HG03457 (cell line): ENCODE data around the gene PGBD2.
"Not testable (repeated sequence)": the region's sequence is repeated elsewhere in the genome, so short reads cannot be mapped to it uniquely, and the experiment has no call there.

Experiments used
- ATAC-seq: cut with Tn5 transposase; IDR thresholded peaks from one replicate; pipeline ENCODE4 v1.9.1; 2021; ENCODE audit warnings: moderate number of reproducible peaks; ENCODE audit not compliant: unreplicated experiment

PGBD2 gene

DNA sequence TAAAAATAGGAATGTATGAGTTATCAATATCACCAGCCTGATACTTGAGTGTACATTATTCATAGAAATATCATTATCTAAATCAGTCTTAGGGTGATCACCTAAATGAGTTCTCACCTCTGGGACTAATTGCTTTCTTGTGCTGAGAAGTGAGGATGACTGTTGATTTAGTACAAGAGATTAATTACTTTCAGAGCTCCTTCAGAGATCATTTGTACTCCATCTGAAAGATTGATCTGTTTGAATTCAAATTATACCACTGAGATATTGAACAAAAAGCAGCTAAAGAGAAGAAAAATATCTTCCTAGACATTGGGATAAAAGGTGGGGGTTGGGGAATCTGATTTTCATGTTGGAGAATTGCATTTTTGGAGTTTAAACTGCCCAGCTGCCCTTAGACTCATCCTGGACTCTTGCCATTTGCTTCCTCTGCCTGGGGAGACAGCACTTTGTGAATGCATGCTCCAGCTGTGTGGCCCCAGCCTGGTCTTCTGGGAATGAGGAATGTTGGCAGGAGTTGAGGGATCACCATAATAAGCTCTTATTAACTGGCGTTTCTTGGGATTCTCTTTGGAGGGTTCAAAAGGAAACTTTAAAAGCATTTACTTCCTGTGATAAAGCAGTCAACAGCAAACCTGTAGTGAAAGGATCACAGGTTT, 19.7 kb upstream of the PGBD2 start:
- no peak for ATAC-seq

DNA sequence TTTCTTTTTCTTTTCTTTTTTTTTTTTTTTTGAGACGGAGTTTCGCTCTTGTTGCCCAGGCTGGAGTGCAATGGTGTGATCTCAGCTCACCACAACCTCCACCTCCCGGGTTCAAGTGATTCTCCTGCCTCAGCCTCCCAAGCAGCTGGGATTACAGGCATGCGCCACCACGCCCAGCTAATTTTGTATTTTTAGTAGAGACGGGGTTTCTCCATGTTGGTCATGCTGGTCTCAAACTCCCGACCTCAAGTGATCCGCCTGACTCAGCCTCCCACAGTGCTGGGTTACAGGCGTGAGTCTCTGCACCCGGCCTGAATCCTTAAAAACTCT, 16.2 kb upstream of the PGBD2 start:
- ATAC-seq = not testable (repeated sequence)

DNA sequence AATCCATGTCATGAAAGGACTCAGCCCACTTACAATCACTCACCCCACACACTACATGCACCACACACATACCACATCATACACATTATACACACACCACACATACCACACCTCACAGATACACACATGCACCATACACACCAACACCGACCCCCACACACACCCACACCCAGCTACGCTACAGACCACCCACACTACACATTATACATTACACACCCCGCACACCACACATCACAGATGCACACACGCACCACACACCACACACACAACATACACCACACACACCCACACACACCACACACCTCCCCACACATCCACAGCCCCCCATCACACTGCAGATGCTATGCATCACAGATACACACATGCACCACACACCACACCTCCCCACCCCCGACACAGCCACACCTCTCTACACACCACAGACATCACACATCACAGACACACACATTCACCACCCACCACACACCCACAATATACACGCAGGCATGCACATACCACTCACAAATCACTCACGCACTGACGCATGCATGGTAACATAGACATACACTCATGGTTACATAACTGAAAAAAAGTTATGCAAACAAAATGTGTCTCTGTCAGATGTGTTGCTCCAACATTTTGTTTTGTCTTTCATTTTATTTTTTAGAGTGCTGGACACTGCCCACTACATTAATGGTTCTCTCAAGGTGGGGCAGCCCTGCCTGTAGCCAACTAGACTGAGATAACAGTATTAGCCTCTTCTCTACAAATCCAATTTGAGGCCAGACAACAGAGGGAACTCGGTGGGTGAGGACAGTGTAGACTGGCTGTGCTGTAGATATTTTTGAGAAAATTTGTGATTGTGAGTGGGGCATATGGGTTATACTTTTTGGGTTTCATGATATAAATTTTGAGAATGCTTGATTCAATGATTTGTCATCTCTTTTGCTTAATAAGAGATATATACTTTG, 15.2 kb upstream of the PGBD2 start:
- ATAC-seq = no peak

DNA sequence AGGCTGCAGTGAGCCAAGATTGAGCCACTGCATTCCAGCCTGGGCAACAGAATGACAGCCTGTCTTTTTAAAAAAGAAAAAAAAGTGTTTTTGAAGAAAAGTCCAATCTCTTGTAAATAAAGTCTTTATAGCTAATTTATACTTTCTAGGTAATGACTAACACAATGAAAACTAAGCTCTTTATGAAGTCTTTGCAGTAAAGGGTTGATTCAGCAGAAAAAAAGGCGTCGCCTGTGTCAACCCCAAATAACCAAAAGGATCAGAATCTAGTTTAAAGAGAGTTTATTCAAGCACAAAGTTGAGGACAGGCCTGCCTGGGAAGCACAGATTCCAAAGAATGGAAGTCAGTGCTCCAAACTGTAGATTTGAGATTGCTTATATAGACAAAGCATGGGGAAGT, 14.3 kb upstream of the PGBD2 start:
- no peak for ATAC-seq

DNA sequence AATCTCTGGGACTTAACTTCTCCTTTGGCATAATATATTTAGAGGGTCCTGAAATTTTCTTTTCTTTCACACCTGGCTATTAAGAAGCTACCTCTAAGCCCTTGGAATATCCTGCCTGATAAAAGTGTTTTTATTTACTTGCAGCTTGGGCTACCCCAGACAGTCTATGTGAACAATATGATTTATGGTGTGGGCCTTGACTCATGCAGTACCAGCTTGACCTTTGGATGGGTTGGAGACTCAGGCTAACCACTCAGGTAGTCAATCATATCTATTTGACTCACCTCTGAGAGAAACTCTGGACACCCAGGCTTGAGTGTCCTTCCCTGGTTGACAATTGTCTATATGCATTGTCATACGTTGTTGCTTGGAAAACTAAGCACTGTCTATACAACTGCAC, 13.4 kb upstream of the PGBD2 start:
- no peak for ATAC-seq

DNA sequence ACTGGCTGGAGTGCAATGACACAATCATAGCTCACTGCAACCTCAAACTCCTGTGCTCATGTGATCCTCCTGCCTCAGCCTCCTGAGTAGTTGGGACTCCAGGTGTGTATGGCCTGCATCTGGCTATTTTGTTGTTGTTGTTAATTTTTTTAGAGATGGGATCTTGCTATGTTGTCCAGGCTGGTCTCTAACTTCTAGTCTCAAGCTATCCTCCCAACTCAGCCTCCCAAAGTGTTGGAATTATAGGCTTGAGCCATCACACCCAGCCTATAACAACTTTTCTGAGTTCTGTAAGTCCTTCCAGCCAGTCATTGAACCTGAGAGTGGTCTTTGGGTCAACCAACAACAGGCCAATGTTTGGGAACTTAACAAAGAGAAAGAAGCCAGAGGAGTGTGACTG, 11.2 kb upstream of the PGBD2 start:
- no peak for ATAC-seq

DNA sequence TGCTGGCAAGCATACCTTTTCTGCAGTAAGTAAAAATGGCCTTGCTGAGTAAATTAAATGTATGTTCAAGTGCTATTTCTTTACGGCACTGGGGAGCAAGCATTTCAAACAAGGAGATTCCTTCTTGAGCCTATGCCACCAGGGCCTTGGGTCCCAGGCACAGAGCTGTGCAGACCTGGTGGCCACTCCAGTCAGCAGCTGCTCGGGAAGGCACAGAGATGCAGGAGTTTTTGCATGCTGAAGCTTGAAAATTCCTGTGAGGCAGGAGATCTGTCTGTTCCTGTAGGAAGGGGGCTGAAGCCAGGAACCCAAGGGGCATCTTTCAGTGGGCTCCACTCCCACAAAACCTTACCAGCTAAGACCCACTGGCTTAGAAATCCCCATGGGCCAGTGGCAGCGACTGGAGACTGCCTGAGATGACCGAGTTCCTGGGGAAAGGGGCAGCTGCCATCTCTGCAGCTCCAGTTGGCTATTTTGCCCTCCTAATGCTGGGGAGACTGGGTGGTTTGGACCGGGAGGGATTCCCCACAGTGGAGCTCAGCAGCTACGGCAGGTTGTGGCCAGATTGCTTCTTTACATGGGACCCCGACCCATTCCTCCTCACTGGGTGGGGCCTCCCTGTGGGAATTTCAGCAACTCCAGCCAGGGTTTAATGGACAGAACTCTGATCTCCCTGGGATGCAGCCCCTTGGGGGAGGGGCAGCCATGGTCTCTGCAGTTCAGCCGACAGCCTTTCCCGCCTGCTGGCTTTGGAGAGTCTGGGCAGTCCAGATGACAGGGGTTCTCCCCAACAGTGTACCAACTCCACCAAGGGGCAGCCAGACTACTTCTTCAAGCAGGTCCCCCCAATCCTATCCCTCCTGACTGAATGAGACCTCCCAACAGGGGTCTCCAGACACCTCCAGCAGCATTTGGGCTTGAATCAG, 8.4 kb upstream of the PGBD2 start:
- ATAC-seq = no peak

DNA sequence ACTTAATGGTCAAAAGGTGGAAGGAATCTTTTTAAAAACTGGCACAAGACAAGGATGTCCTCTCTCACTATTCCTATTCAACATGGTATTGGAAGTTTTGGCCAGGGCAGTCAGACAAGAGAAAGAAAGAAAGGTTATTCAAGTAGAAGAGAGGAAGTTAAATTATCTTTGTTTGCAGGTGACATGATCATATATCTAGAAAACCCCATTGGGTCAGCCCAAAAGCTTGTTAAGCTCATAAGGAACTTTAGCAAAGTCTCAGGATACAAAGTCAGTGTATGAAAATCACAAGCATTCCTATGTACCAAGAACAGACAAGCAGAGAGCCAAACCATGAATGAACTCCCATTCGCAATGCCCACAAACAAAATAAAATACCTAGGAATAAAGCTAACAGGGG, 5.4 kb upstream of the PGBD2 start:
- ATAC-seq = no peak

DNA sequence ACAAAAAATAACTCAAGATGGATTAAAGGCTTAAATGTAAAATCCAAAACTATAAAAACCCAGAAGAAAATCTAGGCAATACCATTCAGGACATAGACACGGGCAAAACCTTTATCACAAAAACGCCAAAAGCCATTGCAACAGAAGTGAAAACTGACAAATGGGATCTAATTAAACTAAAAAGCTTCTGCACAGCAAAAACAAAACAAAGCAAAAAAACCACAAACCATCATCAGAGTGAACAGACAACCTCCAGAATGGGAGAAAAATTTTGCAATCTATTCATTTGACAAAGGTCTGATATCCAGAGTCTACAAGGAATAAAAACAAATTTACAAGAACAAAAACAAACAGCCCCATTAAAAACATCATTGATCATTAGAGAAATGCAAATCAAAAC, 4.5 kb upstream of the PGBD2 start:
- no peak for ATAC-seq

DNA sequence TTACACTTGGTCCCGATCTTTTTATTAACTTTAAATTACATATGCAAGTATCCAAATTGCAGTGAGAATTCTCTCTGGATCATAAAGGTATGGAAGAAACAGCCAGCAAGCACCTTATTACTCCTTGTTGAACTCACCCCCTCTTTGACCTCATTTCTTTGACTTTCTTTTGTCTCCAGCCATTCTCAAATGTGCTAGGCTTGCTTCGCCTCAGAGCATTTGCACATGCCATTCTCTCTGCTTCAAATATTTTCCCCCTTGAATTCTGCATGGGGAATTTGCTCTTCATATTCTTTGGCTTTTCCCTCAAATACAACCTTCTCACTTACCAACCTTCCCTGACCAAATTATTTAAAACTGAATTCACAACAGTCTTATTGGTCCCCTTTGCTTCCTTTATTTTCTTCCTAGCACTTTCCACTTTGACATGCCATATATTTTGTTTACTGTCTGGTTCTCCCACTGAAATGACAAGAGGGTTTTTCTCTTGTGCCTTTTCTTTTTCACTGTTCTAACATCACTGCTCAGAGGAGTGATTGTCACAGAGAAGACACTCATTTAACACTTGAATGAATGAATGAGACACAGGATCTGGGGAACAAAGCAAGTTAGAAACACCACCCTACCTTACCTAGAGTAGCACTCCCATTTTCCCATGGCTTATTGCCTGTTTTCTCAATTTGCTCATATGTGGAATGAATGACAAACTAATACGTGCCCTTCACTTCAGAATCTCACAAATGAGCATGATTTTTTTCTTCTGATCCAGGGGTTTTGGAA, 1.4 kb upstream of the PGBD2 start:
- ATAC-seq = no peak

DNA sequence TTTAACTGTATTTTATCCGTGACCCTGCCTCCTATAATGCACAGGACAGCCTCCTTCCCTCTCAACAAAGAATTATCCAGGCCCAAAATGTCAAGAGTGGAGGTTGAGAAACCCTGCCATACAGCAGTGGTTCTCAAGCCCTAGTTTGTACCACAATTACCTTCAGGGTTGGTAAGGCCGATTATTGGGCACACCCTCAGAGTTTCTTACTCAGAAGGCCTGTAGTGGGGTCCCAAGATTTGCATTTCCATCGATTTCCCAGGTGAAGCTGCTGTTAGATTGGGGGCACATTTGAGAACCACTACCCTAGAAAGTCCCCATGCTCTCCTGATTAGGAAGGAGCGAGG, 400 bp upstream of the PGBD2 start:
- no peak for ATAC-seq

DNA sequence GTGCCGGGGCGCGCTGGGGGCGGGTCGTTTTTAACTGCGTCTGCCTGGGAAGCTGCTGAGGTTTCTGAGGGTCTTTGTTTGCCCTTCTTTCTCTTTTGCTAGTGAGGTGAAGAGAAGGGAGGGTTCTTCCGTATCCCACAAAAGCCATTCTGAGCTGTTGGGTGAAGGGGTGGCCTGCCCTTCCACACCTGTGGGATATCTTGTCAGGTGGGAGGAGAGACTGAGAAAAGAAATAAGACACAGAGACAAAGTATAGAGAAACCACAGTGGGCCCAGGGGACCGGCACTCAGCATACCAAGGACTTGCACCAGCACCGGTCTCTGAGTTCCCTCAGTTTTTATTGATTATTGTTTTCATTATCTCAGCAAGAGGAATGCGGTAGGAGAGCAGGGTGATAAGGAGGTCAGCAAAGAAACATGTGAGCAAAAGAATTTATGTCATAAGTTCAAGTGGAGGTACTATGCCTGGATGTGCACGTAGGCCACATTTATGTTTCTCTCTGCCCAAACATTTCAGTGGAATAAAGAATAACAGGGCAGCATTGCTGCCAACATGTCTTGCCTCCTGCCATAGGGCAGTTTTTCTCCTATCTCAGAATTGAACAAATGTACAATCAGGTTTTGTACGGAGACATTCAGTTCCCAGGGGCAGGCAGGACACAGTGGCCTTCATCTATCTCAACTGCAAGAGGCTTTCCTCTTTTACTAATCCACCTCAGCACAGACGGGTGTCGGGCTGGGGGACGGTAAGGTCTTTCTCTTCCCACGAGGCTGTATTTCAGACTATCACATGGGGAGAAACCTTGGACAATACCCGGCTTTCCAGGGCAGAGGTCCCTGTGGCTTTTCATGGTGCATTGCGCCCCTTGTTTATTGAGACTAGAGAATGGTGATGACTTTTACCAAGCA, 972 bp downstream of the PGBD2 start:
- no peak for ATAC-seq

DNA sequence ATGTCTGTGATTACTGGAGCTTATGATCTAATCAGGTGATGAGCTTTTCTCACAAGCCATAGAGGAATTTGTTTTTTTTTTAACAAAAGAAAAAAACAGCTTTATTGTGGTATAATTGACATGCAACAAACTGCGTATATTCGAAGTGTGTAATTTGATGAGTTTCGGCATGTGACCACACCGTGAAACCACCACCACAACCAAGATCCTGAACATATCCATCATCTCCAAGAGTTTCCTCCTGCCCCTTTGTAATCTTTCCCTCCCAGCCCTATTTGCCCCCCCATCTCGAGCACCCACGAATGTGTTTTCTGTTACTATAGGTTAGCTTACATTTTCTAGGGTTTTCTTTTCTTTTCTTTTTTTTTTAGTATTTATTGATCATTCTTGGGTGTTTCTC, 4.7 kb downstream of the PGBD2 start:
- ATAC-seq = no peak

DNA sequence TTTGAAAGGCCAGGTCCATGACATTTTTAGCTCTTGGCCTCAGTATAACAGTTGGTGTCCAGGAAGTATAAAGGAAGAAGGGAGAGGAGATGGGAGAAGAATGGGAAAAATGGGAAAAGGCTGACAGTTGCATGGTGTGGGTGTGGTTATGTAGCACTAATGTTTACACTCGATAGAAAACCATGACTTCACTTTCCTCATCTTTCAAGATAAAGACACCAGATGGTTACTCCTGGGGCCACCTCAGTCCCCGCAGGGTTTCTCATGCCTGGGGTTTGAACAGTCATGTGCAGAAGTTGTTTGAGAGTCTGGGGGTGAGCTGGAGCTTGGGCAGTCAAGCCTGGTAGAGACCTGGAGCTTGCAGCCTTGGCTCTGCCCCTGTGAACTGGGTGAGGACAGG, 7.9 kb downstream of the PGBD2 start:
- no peak for ATAC-seq

DNA sequence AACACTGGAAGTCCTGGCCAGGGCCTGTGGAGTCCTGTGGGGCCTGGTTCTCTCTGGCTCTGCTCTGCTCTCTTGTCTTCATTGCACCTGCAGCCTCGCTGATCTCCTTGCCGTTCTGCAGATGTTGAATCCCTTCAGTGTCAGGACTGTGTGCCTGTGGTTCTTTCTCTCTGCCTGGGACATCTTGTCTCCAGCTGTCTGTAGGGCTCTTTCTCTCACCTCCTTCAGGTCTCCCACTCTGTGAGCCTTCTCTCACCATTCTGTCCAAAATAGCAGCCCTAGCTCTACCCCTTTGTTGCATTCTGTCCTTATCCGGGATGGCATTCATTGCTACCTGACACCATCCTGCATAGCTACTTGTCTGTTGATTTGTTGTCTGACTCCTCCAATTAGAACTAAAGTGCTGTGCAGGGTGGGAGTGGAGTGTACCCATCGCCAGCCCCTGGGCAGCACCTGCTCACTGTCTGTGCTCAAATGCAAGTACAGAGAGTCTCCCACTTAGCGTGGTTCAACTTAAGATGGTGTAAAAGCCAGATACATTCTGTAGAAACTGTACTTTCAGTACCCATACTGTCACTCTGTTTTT, 8.9 kb downstream of the PGBD2 start:
- no peak for ATAC-seq

DNA sequence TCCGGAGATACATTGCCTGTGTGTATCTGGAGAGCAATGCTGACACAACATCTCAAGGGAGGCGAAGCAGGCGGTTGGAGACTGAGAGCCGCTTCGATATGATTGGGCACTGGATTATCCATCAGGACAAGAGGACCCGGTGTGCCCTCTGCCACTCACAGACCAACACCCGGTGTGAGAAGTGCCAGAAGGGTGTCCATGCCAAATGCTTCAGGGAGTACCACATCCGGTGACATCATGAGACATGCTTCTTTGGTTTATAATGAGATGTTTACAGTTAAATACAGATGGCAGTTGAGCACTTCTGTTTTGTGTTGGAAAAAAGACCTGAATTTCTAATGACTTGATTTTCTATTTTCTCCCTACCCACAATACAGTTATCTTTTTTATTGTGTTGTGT, 12.1 kb downstream of the PGBD2 start:
- ATAC-seq = no peak

DNA sequence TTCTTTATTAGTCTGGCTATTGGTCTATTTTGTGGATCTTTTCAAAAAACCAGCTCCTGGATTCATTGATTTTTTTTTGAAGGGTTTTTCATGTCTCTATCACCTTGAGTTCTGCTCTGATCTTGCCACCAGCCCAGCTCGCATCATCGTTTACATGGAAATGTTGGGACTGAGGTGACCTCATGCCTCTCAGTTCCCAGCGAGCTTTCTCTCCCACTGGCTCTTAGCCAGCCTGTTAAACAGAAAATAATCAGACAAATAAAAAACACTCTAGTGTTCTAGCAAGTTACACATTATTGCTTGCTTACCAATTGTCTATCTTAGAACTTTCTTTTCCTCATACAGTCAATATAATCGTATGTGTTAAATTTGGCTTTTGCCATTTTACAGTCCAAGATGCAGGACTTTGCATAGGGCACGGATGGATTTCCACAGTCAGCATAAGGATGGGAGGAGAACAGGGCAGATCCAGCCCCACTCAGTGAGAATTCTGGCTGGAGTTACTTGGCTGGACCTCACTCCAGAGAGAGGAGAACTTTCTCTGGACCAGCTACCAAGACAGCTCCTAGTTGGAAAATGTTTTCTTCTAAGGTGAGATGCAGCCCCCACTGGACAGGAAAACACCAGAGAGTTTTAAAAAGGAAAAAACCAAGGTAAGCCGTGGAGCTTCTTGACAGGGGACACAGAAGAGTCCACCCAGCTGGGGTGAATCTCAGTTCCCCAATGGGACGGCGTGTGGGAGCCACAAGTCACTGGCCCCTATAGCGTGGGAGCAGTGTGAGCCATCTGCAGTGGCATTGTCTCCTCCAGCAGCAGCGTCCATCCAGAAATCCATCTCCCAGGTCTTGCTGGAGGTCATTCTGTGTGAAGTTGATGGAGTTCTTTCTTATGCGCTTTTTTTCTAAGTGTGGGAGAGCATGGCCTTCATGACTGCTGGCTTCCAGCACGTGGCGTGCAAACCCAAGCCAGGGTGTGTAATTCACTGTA, 17.6 kb downstream of the PGBD2 start:
- no peak for ATAC-seq
